Measurements from ENCODE around the gene TEX53.

Gene TEX53

GRCh38 chr9:114674798-114675540, 17.4 kb upstream of the TEX53 start:
- Histone ChIP-seq H4K20me1 (ENCODE audit: insufficient read depth, low read length) (no peaks in the 10 kb centered on the region), H3K9ac (ENCODE audit: low read depth, low read length) (no peak overlapping the region), H2AFZ (ENCODE audit: low read depth, low read length) (no peak overlapping the region), H3K36me3 (ENCODE audit: insufficient read depth, low read length) (no peaks in the 10 kb centered on the region), H3K4me2 (ENCODE audit: insufficient read depth, low read length) (no peak overlapping the region), H3K4me3 (ENCODE audit: low read depth in 1 of 2, low read length in 2 of 2) (no peak overlapping the region), H3K27me3 (ENCODE audit: insufficient read depth, low read length, poor library complexity) (no peaks in the 10 kb centered on the region), H3K9me3 (ENCODE audit: insufficient read depth, low read length, severe bottlenecking) (no peaks in the 10 kb centered on the region), H3K79me2 (ENCODE audit: insufficient read depth, low read length) (no peaks in the 10 kb centered on the region), H3K4me1 (ENCODE audit: insufficient read depth, low read length) (peaks cover 22% of the 10 kb centered on the region), H3K27ac (ENCODE audit: low read length) (no peak overlapping the region)
- DNase-seq (no peak), ATAC-seq (ENCODE audit: insufficient read depth, low read depth) (no peak)
- no peak for TF ChIP-seq EZH2 (IDR thresholded peaks at IDR 0.05; ENCODE audit: borderline replicate concordance, low read depth, low read length, severe bottlenecking)
- no peak for TF ChIP-seq CTCF (IDR thresholded peaks at IDR 0.05; ENCODE audit: borderline replicate concordance, extremely low read depth, low read length, poor library complexity, severe bottlenecking)

GRCh38 chr9:114674076-114674797, 16.6 kb upstream of the TEX53 start:
- no peak overlapping the region for H3K9ac ChIP-seq (ENCODE audit: low read depth, low read length)
- peaks cover 22% of the 10 kb centered on the region for H3K4me1 ChIP-seq (ENCODE audit: insufficient read depth, low read length)
- H3K4me2 ChIP-seq (ENCODE audit: insufficient read depth, low read length): no peak overlapping the region
- H2AFZ ChIP-seq (ENCODE audit: low read depth, low read length): no peak overlapping the region
- no peak for DNase-seq
- no peak overlapping the region for H3K4me3 ChIP-seq (ENCODE audit: low read depth in 1 of 2, low read length in 2 of 2)
- TF ChIP-seq CTCF (IDR thresholded peaks at IDR 0.05; ENCODE audit: borderline replicate concordance, extremely low read depth, low read length, poor library complexity, severe bottlenecking): no peak
- TF ChIP-seq EZH2 (IDR thresholded peaks at IDR 0.05; ENCODE audit: borderline replicate concordance, low read depth, low read length, severe bottlenecking): no peak
- H3K36me3 ChIP-seq (ENCODE audit: insufficient read depth, low read length): no peaks in the 10 kb centered on the region
- no peaks in the 10 kb centered on the region for H3K79me2 ChIP-seq (ENCODE audit: insufficient read depth, low read length)
- ATAC-seq (ENCODE audit: insufficient read depth, low read depth): no peak
- no peaks in the 10 kb centered on the region for H3K27me3 ChIP-seq (ENCODE audit: insufficient read depth, low read length, poor library complexity)
- H4K20me1 ChIP-seq (ENCODE audit: insufficient read depth, low read length): no peaks in the 10 kb centered on the region
- H3K27ac ChIP-seq (ENCODE audit: low read length): no peak overlapping the region
- no peaks in the 10 kb centered on the region for H3K9me3 ChIP-seq (ENCODE audit: insufficient read depth, low read length, severe bottlenecking)

- no peak for ATAC-seq (ENCODE audit: insufficient read depth, low read depth)
- H4K20me1 ChIP-seq (ENCODE audit: insufficient read depth, low read length): no peaks in the 10 kb centered on the region
These were observed 14.0 kb upstream of the TEX53 start for GRCh38 chr9:114671605-114672004.

More at GRCh38 chr9:114671605-114672004, 14.0 kb upstream of the TEX53 start:
- H3K4me2 ChIP-seq (ENCODE audit: insufficient read depth, low read length): no peak overlapping the region
- H3K4me1 ChIP-seq (ENCODE audit: insufficient read depth, low read length): peaks cover 8% of the 10 kb centered on the region
- H3K4me3 ChIP-seq (ENCODE audit: low read depth in 1 of 2, low read length in 2 of 2): no peak overlapping the region
- no peak overlapping the region for H3K27ac ChIP-seq (ENCODE audit: low read length)
- no peaks in the 10 kb centered on the region for H3K27me3 ChIP-seq (ENCODE audit: insufficient read depth, low read length, poor library complexity)
- H3K79me2 ChIP-seq (ENCODE audit: insufficient read depth, low read length): no peaks in the 10 kb centered on the region
- H3K9me3 ChIP-seq (ENCODE audit: insufficient read depth, low read length, severe bottlenecking): no peaks in the 10 kb centered on the region
- no peaks in the 10 kb centered on the region for H3K36me3 ChIP-seq (ENCODE audit: insufficient read depth, low read length)
- no peak overlapping the region for H3K9ac ChIP-seq (ENCODE audit: low read depth, low read length)
- TF ChIP-seq EZH2 (IDR thresholded peaks at IDR 0.05; ENCODE audit: borderline replicate concordance, low read depth, low read length, severe bottlenecking): no peak
- TF ChIP-seq CTCF (IDR thresholded peaks at IDR 0.05; ENCODE audit: borderline replicate concordance, extremely low read depth, low read length, poor library complexity, severe bottlenecking): no peak
- DNase-seq: no peak
- no peak overlapping the region for H2AFZ ChIP-seq (ENCODE audit: low read depth, low read length)
